ENCODE data around the gene RAPSN. TPM values are rescaled to one million over a fixed set of nuclear protein-coding genes. Genes with fewer than 3 reads are reported as not detected.

RAPSN gene
- 0.17 and 0.19 TPM in 2 replicates for total RNA-seq

DNA sequence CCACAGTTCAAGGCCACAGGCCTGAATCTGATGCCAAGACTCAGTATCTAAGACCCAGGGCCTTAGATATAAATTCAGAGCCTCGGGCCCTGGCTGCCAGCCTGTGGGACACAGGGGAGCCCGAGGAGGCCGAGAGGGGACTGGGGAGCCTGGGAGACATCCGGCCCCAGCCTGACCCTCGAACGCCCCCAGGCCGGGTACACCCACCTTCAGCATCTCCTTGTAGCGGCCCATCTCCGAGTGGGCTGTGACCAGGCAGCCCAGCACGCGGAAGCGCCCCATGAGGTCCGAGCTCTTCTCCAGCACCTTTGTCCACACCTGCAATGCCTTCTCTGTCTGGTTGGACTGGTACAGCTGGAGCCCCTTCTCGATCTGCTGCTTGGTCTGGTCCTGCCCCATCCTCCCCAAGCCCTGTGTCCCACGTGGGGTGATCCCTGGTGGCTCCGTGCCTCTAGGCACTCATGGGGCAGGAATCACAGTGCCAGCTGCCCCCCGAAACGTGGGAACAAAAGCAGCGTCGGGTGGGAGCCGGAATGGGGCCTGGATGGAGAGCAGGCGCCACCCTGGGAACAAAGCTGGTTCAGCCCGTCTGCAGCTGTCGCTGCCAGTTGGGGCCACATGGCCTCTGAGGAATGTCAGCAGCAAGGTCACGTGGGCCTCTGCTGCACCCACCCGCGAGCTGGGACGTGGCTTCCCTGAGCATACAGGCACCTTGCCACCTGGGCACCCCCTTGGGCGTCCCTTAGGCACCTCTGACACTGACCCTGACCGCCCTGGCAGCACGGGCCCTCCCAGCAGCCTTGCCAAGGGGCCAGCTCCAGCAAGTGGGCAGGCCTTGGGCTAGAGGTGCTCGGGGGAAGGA, at the start of gene RAPSN:
Gene RAPSN, minus strand, starts transcription at position 571 of the 862 bp plus-strand sequence. Its CDS starts 172 bp downstream, at position 399.
- DNase-seq = no peak

DNA sequence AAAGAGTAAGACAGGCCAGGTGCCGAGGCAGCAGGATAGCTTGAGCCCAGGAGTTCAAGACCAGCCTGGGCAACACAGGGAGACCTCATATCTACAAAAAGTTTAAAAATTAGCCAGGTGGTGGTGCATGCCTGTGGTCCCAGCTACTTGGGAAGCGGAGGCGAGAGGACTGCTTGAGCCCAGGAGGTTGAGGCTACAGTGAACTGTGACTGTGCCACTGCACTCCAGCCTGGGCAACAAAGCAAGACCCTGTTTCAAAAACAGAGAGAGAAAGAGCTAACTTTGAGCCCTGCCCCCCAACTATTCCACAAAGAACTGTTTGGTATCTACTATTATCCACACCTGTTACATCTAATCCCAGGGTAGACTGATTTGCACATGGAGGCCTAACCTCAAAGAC, 49.2 kb upstream of the RAPSN start:
- DNase-seq = no peak

DNA sequence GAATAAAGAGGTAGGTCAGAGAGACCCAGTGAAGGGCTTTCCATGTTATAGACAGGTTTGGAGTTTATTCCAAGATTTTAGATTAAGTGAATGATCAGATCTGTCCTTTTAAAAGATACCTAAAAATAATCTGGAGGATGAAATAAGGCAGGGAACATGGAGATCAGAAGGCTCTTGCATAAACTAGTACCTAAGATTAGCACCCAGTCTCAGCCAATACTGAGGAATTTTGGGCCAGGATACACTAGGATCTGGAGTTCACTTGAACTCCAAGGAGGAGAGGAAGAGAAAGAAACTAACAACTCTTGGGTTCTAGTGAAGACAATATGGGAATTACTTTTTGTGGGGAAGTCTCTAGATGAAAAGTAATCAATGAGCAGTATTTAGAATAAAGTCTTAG, 47.9 kb upstream of the RAPSN start:
- no peak for DNase-seq

DNA sequence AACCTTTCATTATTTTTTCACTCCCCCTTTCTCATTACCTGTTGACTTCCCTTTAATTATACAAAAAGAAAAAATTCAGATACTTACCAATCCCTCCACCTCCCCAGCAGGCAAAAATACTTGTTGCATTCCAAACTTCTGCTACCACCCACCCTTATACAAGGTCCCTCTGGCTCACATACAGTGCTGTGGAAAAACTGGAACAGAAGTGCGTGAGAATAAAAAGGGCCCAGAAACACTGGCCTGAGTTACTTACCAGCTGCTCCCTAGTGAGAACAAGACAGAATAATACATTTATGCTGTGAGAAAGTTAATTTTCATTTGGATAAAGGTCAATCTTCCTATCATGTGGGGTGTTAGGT, 46.9 kb upstream of the RAPSN start:
- no peak for DNase-seq

DNA sequence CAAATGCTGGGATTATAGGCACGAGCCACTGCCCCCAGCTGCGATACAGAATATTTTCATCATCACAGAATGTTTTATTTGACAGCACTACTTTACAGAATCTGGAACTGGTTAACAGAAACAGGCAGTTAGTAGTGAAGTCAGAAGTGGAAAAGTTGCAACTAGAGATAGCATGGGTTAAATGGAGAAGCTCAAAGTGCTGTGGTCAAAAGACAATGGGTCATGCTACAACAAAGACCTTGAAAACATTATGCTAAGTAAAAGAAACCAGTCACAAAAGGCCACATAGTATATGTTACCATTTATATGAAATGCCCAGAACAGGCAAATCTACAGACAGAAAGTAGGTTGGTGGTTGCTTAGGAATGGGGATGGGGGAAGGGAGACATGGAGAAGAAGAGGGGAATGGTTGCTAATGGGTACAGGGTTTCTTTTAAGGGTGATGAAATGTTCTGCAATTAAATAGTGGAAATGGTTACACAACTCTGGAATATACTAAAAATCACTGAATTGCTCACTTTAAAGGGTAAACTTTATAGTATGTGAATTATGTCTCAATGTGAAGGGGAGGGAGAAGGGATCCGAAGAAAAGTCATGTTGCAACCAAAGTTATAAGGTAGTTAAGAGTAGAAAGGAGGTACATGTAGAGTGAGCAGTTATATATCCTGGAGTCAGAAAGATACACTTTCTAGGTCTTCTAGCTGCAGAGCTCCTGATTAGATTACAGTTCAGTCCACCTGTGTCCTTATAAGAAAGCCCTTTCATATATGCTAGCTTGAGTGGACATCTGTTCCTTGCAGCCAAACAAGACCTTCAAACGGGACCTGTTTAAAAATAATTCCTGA, 46.3 kb upstream of the RAPSN start:
- DNase-seq = no peak

DNA sequence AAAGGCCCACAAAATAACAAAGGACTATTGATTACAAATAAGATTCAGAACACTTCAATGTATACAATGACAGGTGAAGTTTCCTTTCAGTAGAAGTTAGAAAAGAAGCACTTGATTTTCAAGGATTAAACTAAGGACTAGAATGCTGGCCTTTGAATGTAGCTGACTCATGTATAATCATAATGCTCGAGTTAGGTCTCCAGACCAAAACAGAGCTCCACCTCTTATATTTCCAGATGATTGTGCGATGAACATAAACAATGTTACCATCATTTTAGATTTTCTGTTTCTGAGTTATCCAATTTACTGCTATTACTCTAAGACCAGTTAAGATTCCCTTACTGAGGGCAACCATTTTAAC, 40.4 kb upstream of the RAPSN start:
- no peak for DNase-seq

DNA sequence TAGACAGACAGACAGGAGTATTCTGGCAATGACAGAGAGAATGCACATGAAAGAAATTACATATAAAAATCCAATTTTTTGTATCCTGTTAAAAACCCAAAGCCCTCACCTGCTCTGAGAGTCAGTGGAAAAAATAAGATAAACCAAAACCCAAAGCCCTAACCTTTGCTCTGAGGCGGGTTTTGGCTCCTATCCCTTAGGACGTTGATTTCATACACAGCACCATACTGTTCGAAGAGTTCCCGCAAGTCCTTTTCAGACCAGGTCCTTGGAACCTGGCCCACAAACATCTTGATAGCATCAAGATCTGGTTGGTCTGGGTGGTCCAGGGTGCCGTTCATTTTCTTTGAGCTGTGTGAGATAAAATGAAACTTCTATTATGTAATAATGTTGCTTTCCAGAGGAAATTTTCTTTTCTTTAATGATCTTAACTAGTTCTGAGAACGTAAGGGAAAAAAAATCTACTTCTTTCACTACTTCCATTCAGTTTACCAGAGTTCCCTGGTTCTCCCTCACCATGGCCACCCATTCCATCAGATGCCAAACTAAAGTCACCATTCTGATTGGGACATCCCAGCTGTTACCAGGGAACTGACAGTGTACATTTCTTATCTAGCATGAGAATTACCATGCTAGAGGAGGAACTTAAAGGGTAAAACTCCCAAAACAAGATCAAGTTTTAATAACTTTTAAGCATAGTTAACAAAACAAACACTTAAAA, 39.9 kb upstream of the RAPSN start:
- DNase-seq = no peak

DNA sequence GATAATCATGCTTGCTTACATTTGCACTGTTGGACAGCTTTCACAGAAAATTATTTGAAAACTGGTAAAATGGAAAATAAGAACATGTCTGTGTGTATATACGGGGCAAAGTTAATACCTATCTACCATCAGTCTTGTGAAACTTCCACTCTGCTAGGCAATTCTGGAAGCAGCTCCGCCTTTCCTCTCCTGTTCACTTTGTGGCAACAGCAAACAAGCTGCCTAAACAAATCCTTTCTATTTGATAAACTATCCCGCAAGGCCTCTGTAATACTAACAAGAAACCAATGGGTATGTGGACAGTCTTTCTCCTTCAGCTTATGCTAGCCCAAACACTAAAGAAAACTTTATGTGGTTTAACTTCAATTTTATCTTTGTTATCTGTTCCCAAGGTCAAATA, 39.2 kb upstream of the RAPSN start:
- DNase-seq = no peak

DNA sequence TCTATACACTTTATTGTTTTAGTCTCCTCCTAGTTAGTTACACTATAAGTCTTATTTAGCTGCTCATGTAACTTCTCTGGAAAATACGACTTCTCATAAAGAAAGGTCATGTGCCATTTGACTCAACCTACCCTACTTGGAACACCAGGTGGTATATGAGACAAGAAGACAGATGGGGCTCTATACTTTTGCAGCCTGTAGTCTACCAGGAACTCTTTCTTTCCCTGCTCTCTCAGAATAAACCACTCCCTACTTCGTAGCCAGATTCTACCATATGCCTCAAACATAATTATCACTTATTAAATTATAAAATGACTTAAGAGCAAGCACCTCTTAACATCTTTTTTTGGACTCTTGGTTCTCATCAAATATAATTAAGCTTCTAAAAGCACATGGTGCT, 38.5 kb upstream of the RAPSN start:
- DNase-seq = no peak

DNA sequence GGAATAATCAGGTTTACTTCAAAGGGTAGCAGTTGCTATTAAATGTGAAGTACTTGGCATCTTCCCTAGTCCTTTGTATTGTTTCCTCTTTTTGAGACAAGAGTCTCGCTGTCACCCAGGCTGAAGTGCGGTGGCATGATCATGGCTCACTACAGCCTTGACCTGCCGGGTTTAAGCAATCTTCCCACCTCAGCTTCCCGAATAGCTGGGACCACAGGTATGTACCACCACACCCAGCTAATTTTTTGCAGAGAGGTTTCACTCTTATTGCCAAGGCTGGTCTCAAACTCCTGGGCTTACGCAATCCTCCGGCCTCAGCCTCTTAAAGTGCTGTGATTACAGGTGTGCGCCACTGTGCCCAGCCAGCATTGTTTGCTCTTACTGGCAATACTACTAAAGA, 36.2 kb upstream of the RAPSN start:
- DNase-seq = no peak

DNA sequence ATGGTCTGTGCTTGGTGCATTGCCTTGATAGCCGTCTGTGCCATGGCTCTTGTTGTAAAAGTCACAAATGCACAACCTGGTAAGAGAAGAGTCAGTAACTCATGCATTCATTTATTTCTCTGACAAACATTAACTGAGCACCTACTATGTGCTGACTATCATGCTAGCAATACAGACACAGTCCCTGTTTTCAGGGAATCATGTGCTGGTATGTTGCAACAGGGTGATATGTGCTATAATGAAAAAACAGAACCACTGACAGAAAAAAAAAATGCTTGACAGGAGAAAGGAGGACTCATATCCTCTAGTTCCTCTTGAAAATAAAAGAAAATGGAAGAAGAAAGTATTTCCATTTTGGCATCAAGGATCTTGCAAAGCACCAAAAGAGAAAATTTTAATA, 34.5 kb upstream of the RAPSN start:
- no peak for DNase-seq

DNA sequence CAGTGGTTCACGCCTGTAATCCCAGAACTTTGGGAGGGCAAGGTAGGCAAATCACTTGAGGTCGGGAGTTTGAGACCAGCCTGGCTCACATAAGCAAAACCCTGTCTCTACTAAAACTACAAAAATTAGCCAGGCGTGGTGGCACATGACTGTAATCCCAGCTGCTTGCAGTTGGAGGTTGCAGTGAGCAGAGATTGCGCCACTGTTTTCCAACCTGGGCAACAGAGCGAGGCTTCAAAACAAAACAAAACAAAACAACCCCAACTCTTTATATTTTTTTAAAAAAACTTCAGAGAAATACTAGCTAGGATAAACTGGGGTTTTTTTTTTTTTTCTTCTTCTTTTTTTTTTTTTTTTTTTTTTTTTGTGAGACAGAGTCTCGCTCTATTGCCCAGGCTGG, 31.8 kb upstream of the RAPSN start:
- no peak for DNase-seq

DNA sequence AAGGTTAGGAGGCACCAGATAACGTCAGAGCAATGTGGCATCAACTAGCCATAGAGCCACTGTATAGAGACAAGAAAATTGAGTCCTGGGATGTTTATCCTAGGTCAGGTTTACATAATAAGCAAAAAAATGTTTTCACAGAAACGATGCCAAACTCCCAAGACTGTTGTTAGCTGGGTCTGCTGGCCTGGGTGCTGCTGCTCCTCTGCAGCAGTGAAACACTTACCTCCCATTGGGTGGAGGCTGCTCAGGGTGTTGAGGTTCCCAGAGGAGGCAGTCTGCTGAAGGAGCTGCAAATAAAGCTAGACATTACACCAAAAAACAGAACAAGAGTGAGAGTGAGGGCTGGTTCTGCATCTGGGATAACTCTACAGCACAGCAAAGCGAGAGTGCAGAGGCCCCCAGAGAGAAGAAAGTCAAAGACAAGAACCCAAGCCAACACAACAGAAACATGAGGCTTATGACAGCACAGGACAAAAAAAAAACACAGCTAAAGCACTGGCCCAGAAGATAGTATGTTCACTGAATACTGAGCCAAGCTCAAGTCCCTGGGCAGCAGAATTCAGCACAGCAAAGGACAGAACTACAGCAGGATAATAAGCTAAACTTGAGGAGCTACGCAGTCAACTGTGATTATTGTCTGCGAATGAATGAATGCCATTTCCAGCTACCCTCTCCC, 29.9 kb upstream of the RAPSN start:
- DNase-seq = no peak

DNA sequence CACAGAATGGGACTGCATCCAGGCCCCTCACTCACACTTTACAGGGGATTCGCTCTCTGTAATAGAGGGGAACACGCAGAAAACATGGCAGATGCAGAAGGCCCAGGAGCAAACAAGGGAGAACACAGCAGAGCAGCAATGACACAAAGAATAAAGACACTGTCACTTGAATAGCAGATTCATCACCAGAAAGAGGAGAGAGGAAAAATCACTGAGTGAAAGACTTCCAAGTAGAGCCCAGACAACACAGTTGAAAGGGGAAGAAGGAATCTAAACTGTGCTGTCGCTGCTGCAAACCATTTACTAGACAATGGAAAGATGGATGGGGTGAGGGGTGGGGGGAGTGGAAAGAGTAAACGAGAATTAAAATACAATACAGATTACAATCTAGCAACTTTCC, 28.8 kb upstream of the RAPSN start:
- DNase-seq = no peak

DNA sequence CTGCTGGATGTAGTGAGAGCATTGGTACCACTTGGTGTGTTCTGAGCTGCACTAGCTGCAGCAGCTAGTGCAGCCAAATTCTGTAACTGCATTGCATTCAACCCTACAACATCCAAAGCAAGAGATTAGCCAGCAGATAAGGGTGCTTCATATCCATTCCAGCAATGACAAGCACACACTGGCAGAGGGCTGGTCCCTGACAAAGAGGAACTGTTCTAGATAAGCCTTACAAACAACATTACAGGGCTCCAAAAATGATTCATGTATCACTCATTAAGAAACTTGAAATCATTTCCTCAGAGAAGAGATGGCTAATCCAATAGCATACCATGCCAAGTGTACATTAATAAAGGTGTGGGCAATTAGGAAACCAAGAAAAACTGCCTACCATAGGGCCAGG, 28.4 kb upstream of the RAPSN start:
- peak; percentile 60 for DNase-seq

DNA sequence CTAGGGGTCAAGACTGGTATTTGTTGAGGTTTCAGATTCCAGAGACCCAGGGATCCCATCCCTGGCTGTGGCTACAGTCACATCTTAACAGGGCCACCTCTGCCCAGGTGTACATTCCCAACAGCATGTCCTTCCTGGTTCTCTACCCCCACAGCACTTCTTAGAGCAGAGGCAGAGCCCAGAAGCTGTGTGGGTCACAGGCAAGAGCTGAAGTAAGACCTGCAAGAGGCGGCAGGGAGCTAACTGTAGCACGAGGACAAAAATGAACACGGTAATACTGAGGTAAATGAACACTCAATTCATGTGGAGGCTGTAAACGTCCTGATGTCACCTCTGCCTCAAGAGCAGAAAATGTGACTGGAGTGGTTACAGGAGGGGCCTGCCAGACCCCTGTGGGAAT, 21.7 kb upstream of the RAPSN start:
- no peak for DNase-seq

DNA sequence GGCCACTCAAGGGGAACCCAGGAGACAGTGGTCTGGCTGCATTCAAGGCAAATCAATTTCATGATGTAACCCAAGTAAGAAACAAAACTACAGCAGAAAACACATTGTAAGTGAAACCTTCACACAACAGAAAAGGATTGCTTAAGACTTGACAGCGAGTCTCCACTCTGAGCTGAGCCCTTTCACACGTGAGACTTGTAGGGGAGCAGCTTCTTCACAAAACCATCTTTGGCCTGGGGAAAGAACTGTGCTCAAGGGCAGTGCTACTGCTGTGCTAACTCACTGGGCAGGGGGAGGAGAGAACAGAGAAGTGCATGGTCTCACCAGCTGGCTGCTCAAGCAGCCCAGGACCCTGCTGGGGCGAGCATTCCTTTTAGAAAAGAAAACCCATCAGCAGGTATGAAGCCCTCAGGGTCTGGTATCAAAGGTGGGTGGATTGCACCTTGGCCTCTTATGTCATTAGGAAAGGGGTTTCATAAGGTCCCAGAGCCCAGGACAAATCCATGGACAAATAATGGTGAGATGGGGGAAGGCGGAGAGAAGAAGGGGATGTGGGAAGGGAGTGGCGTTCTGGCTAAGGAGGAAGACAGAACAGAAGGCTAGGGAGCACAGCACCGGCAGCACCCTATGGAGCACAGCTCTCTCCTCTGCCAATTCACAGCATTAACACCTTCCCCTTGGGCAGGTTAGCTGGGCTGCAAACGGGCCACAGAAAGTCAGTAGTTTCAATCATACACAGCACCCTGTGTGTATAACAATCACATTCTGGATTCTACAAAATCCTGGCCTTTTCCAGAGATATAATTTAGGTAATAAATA, 20.6 kb upstream of the RAPSN start:
- DNase-seq = no peak

DNA sequence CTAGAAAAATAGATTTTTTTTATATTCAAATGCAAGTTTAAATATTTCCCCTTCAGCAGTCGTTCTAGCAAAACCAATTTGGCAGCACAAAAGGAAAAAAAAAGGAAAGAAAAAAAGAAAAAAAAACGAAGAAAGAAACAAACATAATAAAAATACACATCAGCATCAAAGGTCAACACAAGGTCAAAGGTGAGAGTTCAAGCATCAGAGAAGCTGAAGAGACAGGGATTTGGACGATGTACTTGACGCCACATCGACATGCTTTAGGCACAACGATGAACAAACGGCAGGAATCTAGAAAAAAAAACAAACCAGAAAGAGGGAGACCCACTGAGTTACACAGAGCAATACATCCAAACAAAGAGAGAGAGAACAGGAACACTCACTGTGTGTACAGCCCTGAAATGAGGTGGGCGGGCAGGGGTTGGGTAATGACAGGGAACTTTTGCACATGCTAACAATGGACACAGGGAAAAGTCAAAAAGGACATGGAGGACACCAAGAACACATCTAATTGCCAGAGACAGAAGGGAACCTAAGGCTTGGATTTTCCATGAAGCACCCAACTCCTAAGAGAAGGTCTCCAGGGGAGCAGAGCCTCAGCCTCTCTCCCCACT, 19.8 kb upstream of the RAPSN start:
- peak; percentile 21 for DNase-seq

DNA sequence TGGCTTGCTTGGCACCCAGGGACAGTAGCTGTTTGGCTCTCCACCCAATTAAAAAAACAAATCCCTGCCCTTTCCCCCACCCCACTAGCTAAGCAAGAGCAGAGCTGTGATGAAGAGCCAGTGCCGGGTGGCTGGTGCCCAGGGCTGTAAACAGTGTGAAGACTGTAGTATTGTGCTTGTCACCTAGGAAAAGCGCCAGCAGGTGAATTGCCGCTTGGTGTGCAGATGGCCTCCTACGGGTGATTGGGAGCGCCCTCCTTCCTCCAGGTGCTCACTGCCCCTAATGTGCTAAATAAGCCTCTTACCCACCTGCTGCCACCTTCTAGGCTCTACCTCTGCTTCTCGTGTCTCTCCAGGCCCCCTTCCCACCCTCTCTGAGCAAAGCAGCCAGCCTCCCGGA, 18.4 kb upstream of the RAPSN start:
- DNase-seq = peak; percentile 22

DNA sequence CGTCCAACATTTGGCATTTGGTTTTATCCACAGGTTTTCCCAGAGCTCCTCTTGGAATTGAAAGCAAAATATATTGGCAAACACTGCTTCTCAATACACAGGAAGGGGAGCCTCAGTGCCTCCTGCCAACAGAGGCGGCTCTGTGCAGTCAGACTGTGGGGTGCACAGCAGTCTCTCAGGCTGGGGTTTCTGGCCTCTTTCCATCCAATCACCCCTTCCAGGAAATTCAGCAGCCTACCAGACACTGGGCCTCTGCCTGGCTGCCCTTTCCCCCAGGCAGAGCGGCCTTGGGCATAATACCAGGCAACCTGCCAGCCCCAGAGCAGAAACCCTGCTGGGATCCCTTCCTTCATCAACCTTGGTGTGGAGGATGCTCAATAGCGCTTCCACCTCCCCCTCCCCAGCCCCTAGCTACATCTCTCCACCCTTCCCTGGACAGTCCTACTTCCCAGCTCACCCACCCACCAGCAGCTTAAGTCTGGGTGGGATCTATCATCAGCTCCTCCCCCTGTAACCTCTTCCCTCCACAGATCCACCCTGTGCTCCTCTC, 17.8 kb upstream of the RAPSN start:
- DNase-seq = peak; percentile 77

DNA sequence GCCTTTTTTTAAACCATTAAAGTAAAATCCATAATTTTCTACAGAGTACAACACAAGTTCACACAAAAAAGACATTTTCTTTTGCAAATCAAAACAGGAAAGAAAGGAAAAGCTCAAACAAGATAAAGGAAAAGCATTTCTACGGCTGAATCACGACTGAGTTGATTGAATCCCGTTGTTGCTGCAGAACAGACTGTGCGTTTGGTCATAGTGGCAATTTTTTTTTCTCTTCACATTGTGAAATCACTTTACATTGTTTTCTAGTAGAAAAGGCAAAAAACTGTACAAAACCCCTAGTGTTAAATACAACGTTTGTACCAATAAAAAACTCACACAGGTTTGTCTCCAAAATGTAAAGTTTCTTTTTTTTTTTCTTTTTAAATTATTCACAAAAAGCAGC, 17.3 kb upstream of the RAPSN start:
- peak; percentile 67 for DNase-seq
